ENCODE measurements around the gene RALGAPA2.

GRCh38 chr20:20567712-20568111 lies 144.7 kb downstream of the RALGAPA2 start:
- TF ChIP-seq POLR2A (IDR thresholded peaks at IDR 0.05) (no peak), CTCF (IDR thresholded peaks at IDR 0.05) (no peak)

Data from Peyer's patch (tissue), 4 donors.